ENCODE data around the gene SIL1. TPM values are rescaled to one million over a fixed set of nuclear protein-coding genes. Genes with fewer than 3 reads are reported as not detected.

The SIL1 gene
- total and polyA plus RNA-seq, 2 of the 8 experiments (the other 6 are each of a cell fraction or from before 2014, with no cell fraction given) = 8.3 to 12.8 TPM

- Histone ChIP-seq H3K14ac (ENCODE audit: insufficient read length) (no peak overlapping the region), H3K27ac (ENCODE audit: low read depth, low read length) (no peak overlapping the region), H3K23ac (ENCODE audit: insufficient read length) (no peak overlapping the region), H3K4ac (replicated peaks; ENCODE audit: insufficient read length, low read depth, low read length) (no peak overlapping the region), H3K23me2 (ENCODE audit: low read depth, low read length) (no peaks in the 10 kb centered on the region), H4K91ac (replicated peaks; ENCODE audit: insufficient read length, low read length) (no peak overlapping the region), H2BK5ac (ENCODE audit: low read depth, low read length) (no peak overlapping the region), H4K5ac (ENCODE audit: insufficient read length, low read depth, low read length) (no peak overlapping the region), H4K8ac (ENCODE audit: extremely low read depth, insufficient read depth, low read length) (no peak overlapping the region), H3K9me3 (ENCODE audit: insufficient read depth in 2 of 2, low read depth in 1 of 2, low read length in 1 of 2) (no peaks in the 10 kb centered on the region; a peak in 1 of 4 replicates), H2BK120ac (replicated peaks; ENCODE audit: low read depth, low read length) (no peak overlapping the region), H3K4me3 (ENCODE audit: extremely low read depth in 1 of 4, insufficient read depth in 2 of 4, low read depth in 3 of 4, low read length in 4 of 4) (no peak overlapping the region), H2AK5ac (ENCODE audit: low read depth, low read length) (no peak overlapping the region), H3K4me1 (replicated peaks in 1 of 4; ENCODE audit: control insufficient read depth in 3 of 4, insufficient read depth in 4 of 4, low read length in 3 of 4) (peaks cover 0 to 10% (median 2%) of the 10 kb centered on the region in 4 experiments; a peak in 2 of 7 replicates), H2BK12ac (ENCODE audit: low read depth, low read length) (no peak overlapping the region), H3K9ac (replicated peaks in 1 of 4; ENCODE audit: extremely low read depth in 1 of 4, low read depth in 3 of 4, low read length in 3 of 4) (no peak overlapping the region; a peak in 1 of 7 replicates), H3K56ac (replicated peaks; ENCODE audit: insufficient read length, low read depth, low read length) (no peak overlapping the region), H3K79me1 (ENCODE audit: low read depth, low read length) (no peaks in the 10 kb centered on the region), H2AFZ (ENCODE audit: low read length) (no peak overlapping the region), H3K18ac (ENCODE audit: extremely low read depth, low read length) (no peak overlapping the region), H3K4me2 (ENCODE audit: insufficient read depth in 1 of 2, low read depth in 2 of 2, low read length in 2 of 2) (no peak overlapping the region), H3K27me3 (replicated peaks in 1 of 4; ENCODE audit: control insufficient read depth in 3 of 4, extremely low read depth in 1 of 4, insufficient read depth in 3 of 4, low read length in 3 of 4) (no peaks in the 10 kb centered on the region), H4K20me1 (replicated peaks in 1 of 2; ENCODE audit: control insufficient read depth in 1 of 2, insufficient read depth in 2 of 2, low read length in 2 of 2) (no peaks in the 10 kb centered on the region), H2BK20ac (ENCODE audit: low read length) (no peak overlapping the region), H2BK15ac (ENCODE audit: low read length) (no peak overlapping the region), H3K79me2 (ENCODE audit: control insufficient read depth in 1 of 2, insufficient read depth in 2 of 2, low read length in 2 of 2) (no peaks in the 10 kb centered on the region), H3K36me3 (ENCODE audit: control insufficient read depth in 2 of 4, insufficient read depth in 4 of 4, low read length in 3 of 4) (no peaks in the 10 kb centered on the region)
- no peak for DNase-seq (ENCODE audit: low read depth in 1 of 2, low spot score in 2 of 2)
- WGBS, 2 experiments (ENCODE audit: extremely low coverage in 1 of 2, insufficient coverage in 1 of 2, insufficient read length in 1 of 2, insufficient replicate concordance in 2 of 2, low coverage in 1 of 2, low lambda C conversion rate in 2 of 2, missing lambda C conversion rate in 1 of 2) = 89% methylated on average over 2 of the region's 2 CpGs; no CpG with 5 or more reads in 1 of the 2 experiments
- ChIA-PET CTCF (ENCODE audit: partially characterized antibody) (interaction anchor here (0.7 kb wide), 1 partner anchor 109 kb away, joined by 3 read pairs; no protein-coding TSS in a partner anchor), POLR2A (ENCODE audit: partially characterized antibody) (interaction anchor here (1.4 to 1.5 kb wide), 2 partner anchors 79 to 152 kb away, joined by 3 to 5 read pairs; partner anchors contain the start of gene MATR3)
- no peak for FAIRE-seq
- TF ChIP-seq SP4 (IDR thresholded peaks at IDR 0.05; ENCODE audit: low read length) (no peak), POLR2AphosphoS5 (IDR thresholded peaks at IDR 0.05; ENCODE audit: low read depth, low read length) (no peak), PHF8 (conservative IDR thresholded peaks at IDR 0.05; ENCODE audit: low read depth, low read length) (no peak), TAF7 (optimal IDR thresholded peaks at IDR 0.05; ENCODE audit: borderline replicate concordance, low read depth, low read length) (no peak), EP300 (IDR thresholded peaks at IDR 0.05; ENCODE audit: borderline replicate concordance in 1 of 2, low read depth in 2 of 2, low read length in 2 of 2) (no peak), BRCA1 (IDR thresholded peaks at IDR 0.05; ENCODE audit: low read depth, low read length) (no peak), TCF12 (IDR thresholded peaks at IDR 0.05; ENCODE audit: low read depth, low read length) (no peak), KDM5A (IDR thresholded peaks at IDR 0.05; ENCODE audit: low read length) (no peak), CBX5 (IDR thresholded peaks at IDR 0.05; ENCODE audit: low read depth, low read length) (no peak), SUZ12 (IDR thresholded peaks at IDR 0.05; ENCODE audit: low read length) (no peak), TAF1 (IDR thresholded peaks at IDR 0.05; ENCODE audit: low read depth, low read length) (no peak), KDM1A (IDR thresholded peaks at IDR 0.05; ENCODE audit: borderline replicate concordance, low read length) (no peak), HDAC6 (IDR thresholded peaks at IDR 0.05; ENCODE audit: low read depth, low read length) (no peak), JUN (IDR thresholded peaks at IDR 0.05; ENCODE audit: low read depth, low read length) (no peak), CTBP2 (IDR thresholded peaks at IDR 0.05; ENCODE audit: borderline replicate concordance, insufficient read depth, insufficient read length, low read length) (no peak)
Observed at GRCh38 chr5:139214646-139215045, 16.5 kb upstream of the SIL1 start.
